B cell (primary cell): Measurements from ENCODE around the gene IL18R1.

Experiments
- CTCF ChIP-seq: fragments of 200-600 bp; IDR thresholded peaks from one replicate; pipeline ENCODE4 v1.8.0; 2022; ENCODE audit warnings: antibody characterized with exemption, mild to moderate bottlenecking
- EZH2 ChIP-seq: IDR thresholded peaks from 2 replicates; pipeline ENCODE4 v1.6.1; 2012; ENCODE audit warnings: borderline replicate concordance, low read depth, mild to moderate bottlenecking, moderate library complexity, low read length; ENCODE audit not compliant: insufficient read depth, poor library complexity, severe bottlenecking

GRCh38 chr2:102432386-102432785 lies 76.8 kb downstream of the IL18R1 start:
- TF ChIP-seq CTCF: no peak
- TF ChIP-seq EZH2: no peak
